ENCODE measurements around the gene PIPOX. TPM values are rescaled to one million over a fixed set of nuclear protein-coding genes. Genes with fewer than 3 reads are reported as not detected.

PIPOX gene
- total and polyA plus RNA-seq, 8 donors: 0.55 to 2.9 (median 0.88) TPM

- H3K4me3 ChIP-seq: no peak overlapping the region
- intact Hi-C loops (cut with DNase I): no loop called here
- FAIRE-seq (no peak), DNase-seq (no peak), ATAC-seq (peak in 1 of 4 donors; percentile 17)
- no peaks in the 10 kb centered on the region for H3K9me3 ChIP-seq
- WGBS, 2 donors: 84 to 87% methylated on average over 9 of the region's 9 CpGs
- H3K27me3 ChIP-seq: no peaks in the 10 kb centered on the region
- H3K4me1 ChIP-seq: no peaks in the 10 kb centered on the region
- no peak for TF ChIP-seq CTCF (IDR thresholded peaks at IDR 0.05)
- peaks cover 0 to 8% (median 0%) of the 10 kb centered on the region in 3 donors for H3K36me3 ChIP-seq
- H3K27ac ChIP-seq: no peak overlapping the region
Measured at GRCh38 chr17:29078183-29079045, 35.5 kb downstream of the PIPOX start.

- no peaks in the 10 kb centered on the region for H3K9me3 ChIP-seq
- FAIRE-seq: no peak
- TF ChIP-seq CTCF (IDR thresholded peaks at IDR 0.05): no peak
- no peak overlapping the region for H3K4me3 ChIP-seq
- H3K4me1 ChIP-seq: no peaks in the 10 kb centered on the region
- H3K27me3 ChIP-seq: no peaks in the 10 kb centered on the region
- intact Hi-C loops (cut with DNase I): no loop called here
- no peak for ATAC-seq
- peaks cover 0 to 13% (median 0%) of the 10 kb centered on the region in 3 donors for H3K36me3 ChIP-seq
- 95 to 98% methylated on average over 14 to 16 of the region's 16 CpGs for WGBS, 2 donors
- no peak overlapping the region for H3K27ac ChIP-seq
- DNase-seq: no peak
Measured at GRCh38 chr17:29079433-29079832, 36.5 kb downstream of the PIPOX start.

GRCh38 chr17:29079887-29080286 lies 36.9 kb downstream of the PIPOX start:
- FAIRE-seq: no peak
- Histone ChIP-seq H3K27me3 (no peaks in the 10 kb centered on the region), H3K27ac (no peak overlapping the region), H3K9me3 (no peaks in the 10 kb centered on the region), H3K4me1 (no peaks in the 10 kb centered on the region), H3K36me3 (peaks cover 0 to 13% (median 0%) of the 10 kb centered on the region in 3 donors), H3K4me3 (no peak overlapping the region)
- WGBS, 2 donors: 94 to 97% methylated on average over 32 to 33 of the region's 33 CpGs
- ATAC-seq: no peak
- intact Hi-C loops (cut with DNase I): no loop called here
- no peak for DNase-seq
- TF ChIP-seq CTCF (IDR thresholded peaks at IDR 0.05): no peak

GRCh38 chr17:29080323-29080722 lies 37.4 kb downstream of the PIPOX start:
- peaks cover 0 to 16% (median 0%) of the 10 kb centered on the region in 3 donors for H3K36me3 ChIP-seq
- ATAC-seq (no peak), FAIRE-seq (no peak), DNase-seq (no peak)
- H3K4me1 ChIP-seq: no peaks in the 10 kb centered on the region
- intact Hi-C loops (cut with DNase I): no loop called here
- no peak for TF ChIP-seq CTCF (IDR thresholded peaks at IDR 0.05)
- no peaks in the 10 kb centered on the region for H3K9me3 ChIP-seq
- 96% methylated on average over 29 to 33 of the region's 33 CpGs for WGBS, 2 donors
- no peak overlapping the region for H3K27ac ChIP-seq
- no peak overlapping the region for H3K4me3 ChIP-seq
- H3K27me3 ChIP-seq: no peaks in the 10 kb centered on the region

- Histone ChIP-seq H3K27ac (no peak overlapping the region), H3K4me3 (no peak overlapping the region), H3K9me3 (no peaks in the 10 kb centered on the region), H3K4me1 (no peaks in the 10 kb centered on the region), H3K36me3 (peaks cover 1 to 22% (median 3%) of the 10 kb centered on the region in 3 donors), H3K27me3 (no peaks in the 10 kb centered on the region)
- intact Hi-C loops (cut with DNase I): no loop called here
- WGBS, 2 donors: 89 to 92% methylated on average over 14 of the region's 14 CpGs
- no peak for TF ChIP-seq CTCF (IDR thresholded peaks at IDR 0.05)
- no peak for FAIRE-seq
- no peak for ATAC-seq
- no peak for DNase-seq
Measured at GRCh38 chr17:29080965-29081364, 38.0 kb downstream of the PIPOX start.
